Neuronal stem cell (in vitro differentiated cells): ENCODE measurements around the gene HOXB1.

ENCODE experiments used
- DNase-seq: peaks from one replicate; pipeline ENCODE4 v3.0.0-alpha.2; 2013; ENCODE audit warnings: low spot score
- H2AFZ ChIP-seq: one replicate; pipeline ENCODE4 v1.6.1; 2013; ENCODE audit warnings: mild to moderate bottlenecking, low read length, inconsistent platforms
- H2AK5ac ChIP-seq: 2 replicates; pipeline ENCODE4 v1.6.1; 2013; ENCODE audit warnings: low read depth, mild to moderate bottlenecking, inconsistent platforms, low read length, moderate library complexity, mixed read lengths
- H2BK120ac ChIP-seq: 2 replicates; pipeline ENCODE4 v1.6.1; 2013; ENCODE audit warnings: low read depth, mild to moderate bottlenecking, inconsistent platforms, low read length, moderate library complexity, mixed read lengths
- H2BK12ac ChIP-seq: one replicate; pipeline ENCODE4 v1.6.1; 2013; ENCODE audit warnings: low read length, inconsistent platforms
- H2BK15ac ChIP-seq: 2 replicates; pipeline ENCODE4 v1.6.1; 2013; ENCODE audit warnings: mild to moderate bottlenecking, low read length, inconsistent platforms, mixed read lengths
- H2BK5ac ChIP-seq: one replicate; pipeline ENCODE4 v1.6.1; 2013; ENCODE audit warnings: inconsistent platforms, mild to moderate bottlenecking, low read length, moderate library complexity
- H3K14ac ChIP-seq: one replicate; pipeline ENCODE4 v1.6.1; 2013; ENCODE audit warnings: low read length, inconsistent platforms
- H3K18ac ChIP-seq: 2 replicates; pipeline ENCODE4 v1.6.1; 2013; ENCODE audit warnings: low read length, inconsistent platforms
- H3K23ac ChIP-seq: 2 replicates; pipeline ENCODE4 v1.6.1; 2013; ENCODE audit warnings: low read depth, mild to moderate bottlenecking, mixed read lengths, low read length, inconsistent platforms; ENCODE audit not compliant: poor library complexity
- H3K27ac ChIP-seq: replicated peaks from 3 replicates; pipeline ENCODE4 v1.5.1; 2013; ENCODE audit warnings: low read length, inconsistent platforms
- H3K27me3 ChIP-seq, 3 experiments: 2 replicates each; pipeline ENCODE4 v1.6.1; 2013; ENCODE audit warnings: low read length in 3 of 3, mild to moderate bottlenecking in 2 of 3, inconsistent platforms in 1 of 3, low read depth in 1 of 3, mixed read lengths in 1 of 3, moderate library complexity in 1 of 3; ENCODE audit not compliant: control insufficient read depth in 3 of 3, insufficient read depth in 3 of 3
- H3K36me3 ChIP-seq, 2 donors: replicated peaks in 1 of 2; 2 replicates each; pipeline ENCODE4 v1.6.1; 2013; ENCODE audit warnings: low read length in 2 of 2; ENCODE audit not compliant: control insufficient read depth in 2 of 2, insufficient read depth in 2 of 2
- H3K4ac ChIP-seq: 2 replicates; pipeline ENCODE4 v1.6.1; 2013; ENCODE audit warnings: inconsistent platforms, mild to moderate bottlenecking, low read length, moderate library complexity
- H3K4me1 ChIP-seq, 2 donors: 1 replicate in 1 of 2; 2 replicates in 1 of 2; pipeline ENCODE4 v1.6.1; 2013; ENCODE audit warnings: low read length in 2 of 2, low read depth in 1 of 2; ENCODE audit not compliant: control insufficient read depth in 2 of 2, insufficient read depth in 1 of 2
- H3K4me2 ChIP-seq: one replicate; pipeline ENCODE4 v1.6.1; 2013; ENCODE audit warnings: mild to moderate bottlenecking, low read length, inconsistent platforms; ENCODE audit not compliant: insufficient read depth, poor library complexity, severe bottlenecking
- H3K4me3 ChIP-seq, 2 donors: 2 replicates each; pipeline ENCODE4 v1.5.1; 2013; ENCODE audit warnings: low read length in 2 of 2, mild to moderate bottlenecking in 2 of 2, inconsistent platforms in 1 of 2, moderate library complexity in 1 of 2
- H3K79me1 ChIP-seq: one replicate; pipeline ENCODE4 v1.6.1; 2013; ENCODE audit warnings: low read depth, mild to moderate bottlenecking, inconsistent platforms, low read length, moderate library complexity
- H3K9ac ChIP-seq: one replicate; pipeline ENCODE4 v1.6.1; 2013; ENCODE audit warnings: mild to moderate bottlenecking, low read depth, low read length, inconsistent platforms; ENCODE audit not compliant: poor library complexity
- H3K9me3 ChIP-seq, 2 donors: replicated peaks in 1 of 2; 2 replicates each; pipeline versions ENCODE3 to v1.6.1; 2013; ENCODE audit warnings: low read length in 2 of 2, mild to moderate bottlenecking in 2 of 2, inconsistent platforms in 1 of 2, low read depth in 1 of 2, mixed read lengths in 1 of 2, moderate library complexity in 1 of 2; ENCODE audit not compliant: control insufficient read depth in 2 of 2, insufficient read depth in 1 of 2
- H4K8ac ChIP-seq: one replicate; pipeline ENCODE4 v1.6.1; 2013; ENCODE audit warnings: low read depth, mild to moderate bottlenecking, inconsistent platforms, low read length, moderate library complexity
- H4K91ac ChIP-seq: one replicate; pipeline ENCODE4 v1.6.1; 2013; ENCODE audit warnings: low read length, low read depth, mild to moderate bottlenecking, inconsistent platforms; ENCODE audit not compliant: poor library complexity
- WGBS, 2 donors: extraction: QIAGEN DNeasy Blood & Tissue Kit; methylation state at CpG; one replicate each; pipeline ENCODE4 v1.1.7; 2013; ENCODE audit warnings: missing lambda C conversion rate in 2 of 2, mixed read lengths in 1 of 2; ENCODE audit not compliant: insufficient read length in 2 of 2, insufficient replicate concordance in 1 of 2; ENCODE audit errors: extremely low coverage in 2 of 2; 5-methylcytosine and 5-hydroxymethylcytosine counted together

HOXB1 gene

GRCh38 chr17:48559840-48560817 is 29.3 kb upstream of the HOXB1 start:
- Histone ChIP-seq H3K4me1 (no peaks in the 10 kb centered on the region), H3K9me3 (no peaks in the 10 kb centered on the region), H3K27me3 (peaks cover 66 to 98% (median 97%) of the 10 kb centered on the region in 3 experiments)

GRCh38 chr17:48559122-48559839 is 28.5 kb upstream of the HOXB1 start:
- Histone ChIP-seq H4K91ac (no peak overlapping the region), H4K8ac (no peak overlapping the region), H2AFZ (no peak overlapping the region), H3K79me1 (peaks cover 2% of the 10 kb centered on the region), H3K36me3 (no peaks in the 10 kb centered on the region), H3K27ac (no peak overlapping the region), H3K23ac (no peak overlapping the region), H3K4ac (no peak overlapping the region), H3K4me3 (no peak overlapping the region), H2BK12ac (no peak overlapping the region), H2BK5ac (no peak overlapping the region), H3K18ac (no peak overlapping the region), H3K4me1 (no peaks in the 10 kb centered on the region), H3K4me2 (no peak overlapping the region), H3K14ac (no peak overlapping the region), H3K9me3 (no peaks in the 10 kb centered on the region), H3K27me3 (peaks cover 66 to 98% (median 97%) of the 10 kb centered on the region in 3 experiments), H2AK5ac (no peak overlapping the region), H3K9ac (no peak overlapping the region), H2BK15ac (no peak overlapping the region), H2BK120ac (no peak overlapping the region)
- DNase-seq, result no peak
- no CpG with 5 or more reads among the region's 16 CpGs for WGBS, 2 donors

More at GRCh38 chr17:48559840-48560817, 29.3 kb upstream of the HOXB1 start:
- no peak for DNase-seq
- H4K91ac ChIP-seq, result no peak overlapping the region
- H2AFZ ChIP-seq, result no peak overlapping the region
- H3K14ac ChIP-seq, result no peak overlapping the region
- H2BK120ac ChIP-seq, result no peak overlapping the region
- no peak overlapping the region for H3K27ac ChIP-seq
- H2AK5ac ChIP-seq, result no peak overlapping the region
- H3K23ac ChIP-seq, result no peak overlapping the region
- H3K4me2 ChIP-seq, result no peak overlapping the region
- H2BK12ac ChIP-seq, result no peak overlapping the region
- H3K18ac ChIP-seq, result no peak overlapping the region
- no peak overlapping the region for H3K9ac ChIP-seq
- no peak overlapping the region for H3K4me3 ChIP-seq
- no peaks in the 10 kb centered on the region for H3K36me3 ChIP-seq
- no peak overlapping the region for H4K8ac ChIP-seq
- H3K4ac ChIP-seq, result no peak overlapping the region
- H2BK15ac ChIP-seq, result no peak overlapping the region
- WGBS, 2 donors, result no CpG with 5 or more reads among the region's 14 CpGs
- no peaks in the 10 kb centered on the region for H3K79me1 ChIP-seq
- H2BK5ac ChIP-seq, result no peak overlapping the region

DNA sequence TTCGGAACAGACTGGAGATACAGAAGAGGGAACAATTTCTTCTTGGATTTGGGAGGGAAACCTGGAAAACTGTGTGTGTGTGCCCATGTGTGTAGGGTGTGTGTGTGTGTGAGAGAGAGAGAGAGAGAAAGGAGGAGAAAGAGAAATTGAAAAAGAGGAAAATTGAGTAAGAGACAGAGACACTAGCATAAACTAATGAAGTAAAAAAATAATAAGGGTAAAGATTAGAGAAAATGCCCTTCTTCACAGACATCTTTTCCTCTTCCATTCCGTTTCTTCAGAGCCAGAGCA is 28.0 kb upstream of the HOXB1 start:
- no peak overlapping the region for H3K18ac ChIP-seq
- H3K4ac ChIP-seq, result no peak overlapping the region
- no peak overlapping the region for H3K4me3 ChIP-seq
- no peak overlapping the region for H3K4me2 ChIP-seq
- no peak overlapping the region for H3K27ac ChIP-seq
- no peak overlapping the region for H3K23ac ChIP-seq
- no peak overlapping the region for H2BK5ac ChIP-seq
- H2BK120ac ChIP-seq, result no peak overlapping the region
- H3K79me1 ChIP-seq, result peaks cover 2% of the 10 kb centered on the region
- no peak for DNase-seq
- no peaks in the 10 kb centered on the region for H3K9me3 ChIP-seq
- no peak overlapping the region for H4K91ac ChIP-seq
- no peaks in the 10 kb centered on the region for H3K4me1 ChIP-seq
- no peak overlapping the region for H2BK15ac ChIP-seq
- no CpG with 5 or more reads among the region's 2 CpGs for WGBS, 2 donors
- H3K36me3 ChIP-seq, result no peaks in the 10 kb centered on the region
- H3K9ac ChIP-seq, result no peak overlapping the region
- no peak overlapping the region for H3K14ac ChIP-seq
- H2AFZ ChIP-seq, result no peak overlapping the region
- H2BK12ac ChIP-seq, result no peak overlapping the region
- no peak overlapping the region for H4K8ac ChIP-seq
- no peak overlapping the region for H2AK5ac ChIP-seq
- H3K27me3 ChIP-seq, result peaks cover 69 to 99% (median 98%) of the 10 kb centered on the region in 3 experiments
